ENCODE data around the gene DUSP10.

Gene DUSP10

DNA sequence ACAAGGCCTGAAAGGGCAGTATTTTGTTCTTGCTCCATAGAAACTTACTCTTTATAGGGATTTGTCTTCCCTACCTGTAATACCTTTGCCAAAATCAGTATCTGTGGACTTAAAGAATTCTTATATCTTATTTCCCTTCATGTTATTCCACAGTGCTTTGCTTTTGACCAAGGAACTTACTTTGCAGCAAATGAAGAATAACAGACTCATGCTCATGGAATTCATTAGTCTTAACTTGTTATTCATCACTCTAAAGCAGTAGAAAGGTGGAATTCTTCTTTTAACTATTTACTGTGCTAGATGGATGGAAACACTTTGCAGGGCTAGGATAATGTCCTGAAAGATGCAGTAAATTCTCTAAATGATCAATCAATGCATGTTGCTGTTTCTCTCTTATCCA lies 45.9 kb downstream of the DUSP10 start:
- no peak for DNase-seq (ENCODE audit: low read depth in 2 of 3, low spot score in 2 of 3)

DNA sequence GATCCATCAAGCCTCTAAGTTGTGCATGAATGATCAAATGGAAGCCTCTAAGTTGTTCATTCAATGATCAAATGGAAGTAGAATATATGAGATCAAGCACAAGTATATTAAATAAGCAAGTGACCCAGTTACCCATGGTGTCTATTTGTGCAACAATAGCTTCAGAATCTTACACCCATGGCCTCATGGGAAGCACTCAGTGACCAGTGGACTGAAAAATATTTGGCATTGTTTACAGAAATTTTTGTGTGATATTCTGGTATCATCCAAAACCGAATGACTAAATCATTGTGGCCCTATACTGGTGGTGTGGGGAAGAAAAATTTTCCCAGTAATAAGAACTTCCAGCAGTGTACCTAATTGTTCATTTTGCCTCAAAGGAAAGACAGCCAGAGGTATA lies 46.6 kb downstream of the DUSP10 start:
- no peak for DNase-seq (ENCODE audit: low read depth in 2 of 3, low spot score in 2 of 3)

- no peak for DNase-seq (ENCODE audit: low read depth in 2 of 3, low spot score in 2 of 3)
These were observed 47.8 kb downstream of the DUSP10 start for GRCh38 chr1:221694109-221694508.

GRCh38 chr1:221693087-221693486 lies 48.8 kb downstream of the DUSP10 start:
- DNase-seq (ENCODE audit: low read depth in 2 of 3, low spot score in 2 of 3), result no peak

DNA sequence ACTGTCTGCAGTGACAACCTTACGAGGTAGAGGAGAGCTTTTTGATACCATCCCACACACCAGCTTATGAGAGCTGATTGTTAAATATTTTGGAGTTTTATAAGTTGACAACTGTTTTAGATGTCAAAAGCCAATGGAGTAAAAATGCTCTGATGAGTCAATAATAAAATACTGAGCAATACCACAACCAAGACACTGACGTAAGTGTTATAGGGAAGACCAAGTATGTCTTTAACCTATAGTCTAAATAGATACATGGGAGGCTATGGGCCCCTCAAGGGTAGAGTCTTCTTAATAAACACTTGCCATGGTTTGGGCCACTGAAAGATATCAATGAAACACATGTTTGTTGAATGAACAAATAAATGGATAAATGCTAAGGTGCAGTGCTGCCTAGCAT lies 49.2 kb downstream of the DUSP10 start:
- no peak for DNase-seq (ENCODE audit: low read depth in 2 of 3, low spot score in 2 of 3)

DNA sequence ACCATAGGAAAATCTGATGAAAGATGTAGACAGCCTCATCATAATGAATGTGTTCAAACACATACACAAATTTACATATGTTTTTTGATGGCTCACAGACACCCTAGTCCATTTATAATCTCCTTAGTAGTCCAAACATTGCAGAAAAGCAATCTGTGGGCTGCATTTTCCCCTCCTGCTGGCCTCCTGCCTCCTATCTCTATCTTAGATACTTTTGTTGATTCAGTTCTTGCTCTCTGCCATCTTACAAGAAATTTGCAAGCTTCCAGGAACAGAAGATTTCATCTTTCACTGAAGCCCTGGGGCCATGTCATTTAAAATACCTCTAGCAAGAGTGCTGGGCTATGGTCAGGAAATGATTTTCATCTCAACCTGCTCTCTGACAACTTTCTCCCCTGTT lies 50.6 kb downstream of the DUSP10 start:
- DNase-seq (ENCODE audit: low read depth in 2 of 3, low spot score in 2 of 3), result no peak

- no peak for DNase-seq (ENCODE audit: low read depth in 2 of 3, low spot score in 2 of 3)
These were observed 51.0 kb downstream of the DUSP10 start for GRCh38 chr1:221690858-221691257.

GRCh38 chr1:221689138-221689537 lies 52.8 kb downstream of the DUSP10 start:
- DNase-seq (ENCODE audit: low read depth in 2 of 3, low spot score in 2 of 3), result no peak

- no peak for DNase-seq (ENCODE audit: low read depth in 2 of 3, low spot score in 2 of 3)
These were observed 53.4 kb downstream of the DUSP10 start for GRCh38 chr1:221688488-221688843.

- no peak for DNase-seq (ENCODE audit: low read depth in 2 of 3, low spot score in 2 of 3)
These were observed 53.9 kb downstream of the DUSP10 start for GRCh38 chr1:221687836-221688487.

GRCh38 chr1:221683681-221684080 lies 58.2 kb downstream of the DUSP10 start:
- no peak for DNase-seq (ENCODE audit: low read depth in 2 of 3, low spot score in 2 of 3)

GRCh38 chr1:221680085-221680484 lies 61.8 kb downstream of the DUSP10 start:
- no peak for DNase-seq (ENCODE audit: low read depth in 2 of 3, low spot score in 2 of 3)

- DNase-seq (ENCODE audit: low read depth in 2 of 3, low spot score in 2 of 3), result no peak
These were observed 63.9 kb downstream of the DUSP10 start for GRCh38 chr1:221678014-221678413.

DNA sequence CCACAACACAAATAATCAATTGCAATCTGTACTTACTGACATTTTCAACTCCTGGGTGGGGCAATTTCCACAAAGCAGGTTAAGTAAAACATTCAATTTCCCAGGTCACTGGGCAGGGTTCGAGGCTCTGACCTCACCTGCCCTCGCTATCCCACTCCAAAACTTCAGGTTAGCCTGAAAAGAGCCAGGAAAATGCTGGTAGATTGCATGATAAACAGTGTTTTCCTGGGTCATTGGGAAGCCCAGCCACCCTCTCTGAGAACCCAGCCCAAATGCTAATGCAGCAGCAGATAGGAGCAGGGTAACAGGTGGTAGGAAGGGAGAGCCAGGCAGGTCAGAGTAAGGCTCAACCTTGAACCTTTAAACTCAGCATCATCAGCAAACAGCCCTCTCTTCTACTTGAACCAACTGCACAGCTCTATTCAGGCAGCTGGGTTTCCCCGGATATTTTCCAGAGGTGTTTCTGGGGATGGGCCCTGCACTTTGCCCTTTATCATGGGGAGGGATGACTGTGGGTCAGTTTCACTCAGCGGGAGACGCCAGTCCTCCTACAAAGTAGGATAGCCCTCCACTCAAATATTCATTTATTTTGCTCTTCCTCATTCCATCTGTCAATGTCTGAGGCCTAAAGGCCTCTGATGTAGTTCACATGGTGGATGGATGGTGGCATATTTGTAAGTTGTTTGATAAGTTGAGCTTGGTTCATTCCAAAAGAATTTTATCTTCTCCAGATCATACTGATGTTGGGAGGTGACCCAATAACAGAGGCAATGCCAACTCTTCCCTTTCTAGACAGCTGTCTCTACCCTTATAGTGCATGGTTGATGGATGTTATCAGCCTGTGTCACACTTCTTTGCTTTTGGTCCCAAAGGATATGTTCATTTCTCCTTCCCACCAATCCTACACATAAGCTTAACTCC lies 65.7 kb downstream of the DUSP10 start:
- DNase-seq (ENCODE audit: low read depth in 2 of 3, low spot score in 2 of 3), result no peak

GRCh38 chr1:221672965-221673364 lies 68.9 kb downstream of the DUSP10 start:
- no peak for DNase-seq (ENCODE audit: low read depth in 2 of 3, low spot score in 2 of 3)

DNA sequence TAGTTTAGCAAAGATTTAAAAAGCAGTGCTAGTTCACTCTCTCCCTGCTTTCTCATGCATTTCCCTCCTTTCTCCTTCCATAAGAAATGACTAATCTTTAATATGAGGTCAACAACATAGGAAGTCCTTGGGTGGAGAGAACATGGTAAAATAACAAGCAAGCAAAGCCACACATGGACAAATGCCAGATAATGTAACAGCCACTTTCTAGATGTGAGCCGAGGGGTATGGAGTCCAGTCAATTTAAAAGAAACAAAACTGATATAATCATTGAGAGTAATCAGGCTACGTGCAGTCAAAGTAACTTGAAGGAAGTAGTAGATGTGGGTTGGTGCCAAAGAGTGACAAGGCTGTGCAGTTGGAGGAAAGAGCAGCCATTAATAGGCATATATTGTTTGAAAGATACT lies 69.6 kb downstream of the DUSP10 start:
- no peak for DNase-seq (ENCODE audit: low read depth in 2 of 3, low spot score in 2 of 3)

DNA sequence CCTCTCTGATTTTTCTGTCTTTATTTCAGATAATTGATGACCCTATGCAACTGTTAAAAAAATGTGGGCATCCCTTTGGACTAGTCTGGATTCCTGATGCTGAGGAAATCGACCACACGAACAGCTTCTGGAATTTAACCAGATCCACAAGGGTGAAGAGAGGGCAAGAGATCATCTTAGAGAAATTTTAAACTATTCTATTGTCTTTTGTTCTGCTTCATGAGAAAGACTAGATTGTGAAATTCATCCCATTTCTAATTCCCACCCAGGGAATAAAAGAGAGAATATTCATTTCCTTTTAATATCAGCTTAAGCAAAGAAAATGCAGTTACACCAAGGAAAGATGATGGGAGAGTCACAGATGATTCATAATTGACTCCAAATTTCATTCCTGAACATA lies 71.8 kb downstream of the DUSP10 start:
- no peak for DNase-seq (ENCODE audit: low read depth in 2 of 3, low spot score in 2 of 3)

GRCh38 chr1:221669441-221669840 lies 72.4 kb downstream of the DUSP10 start:
- DNase-seq (ENCODE audit: low read depth in 2 of 3, low spot score in 2 of 3), result no peak

GRCh38 chr1:221667504-221667903 lies 74.4 kb downstream of the DUSP10 start:
- DNase-seq (ENCODE audit: low read depth in 2 of 3, low spot score in 2 of 3), result no peak

GRCh38 chr1:221664253-221664652 lies 77.6 kb downstream of the DUSP10 start:
- no peak for DNase-seq (ENCODE audit: low read depth in 2 of 3, low spot score in 2 of 3)

DNA sequence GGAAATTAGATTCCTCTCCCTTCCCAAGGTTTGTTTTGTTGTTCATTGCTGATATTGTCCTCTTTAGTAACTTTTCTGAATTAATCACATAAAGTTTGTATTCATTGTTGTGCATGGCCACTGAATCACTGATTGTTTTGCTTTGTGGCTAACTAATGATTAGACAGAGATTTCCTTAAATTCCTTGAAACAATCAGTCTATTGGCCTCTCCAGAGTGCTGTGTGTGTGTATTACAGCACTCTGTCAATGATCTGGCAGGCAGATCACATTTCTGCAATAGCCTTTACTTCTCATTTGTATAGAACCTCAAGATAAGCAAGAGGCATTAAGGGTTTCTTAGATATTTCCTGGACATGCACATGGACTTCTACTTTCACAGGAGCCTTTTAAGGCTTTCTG lies 78.6 kb downstream of the DUSP10 start:
- DNase-seq (ENCODE audit: low read depth in 2 of 3, low spot score in 2 of 3), result no peak

DNA sequence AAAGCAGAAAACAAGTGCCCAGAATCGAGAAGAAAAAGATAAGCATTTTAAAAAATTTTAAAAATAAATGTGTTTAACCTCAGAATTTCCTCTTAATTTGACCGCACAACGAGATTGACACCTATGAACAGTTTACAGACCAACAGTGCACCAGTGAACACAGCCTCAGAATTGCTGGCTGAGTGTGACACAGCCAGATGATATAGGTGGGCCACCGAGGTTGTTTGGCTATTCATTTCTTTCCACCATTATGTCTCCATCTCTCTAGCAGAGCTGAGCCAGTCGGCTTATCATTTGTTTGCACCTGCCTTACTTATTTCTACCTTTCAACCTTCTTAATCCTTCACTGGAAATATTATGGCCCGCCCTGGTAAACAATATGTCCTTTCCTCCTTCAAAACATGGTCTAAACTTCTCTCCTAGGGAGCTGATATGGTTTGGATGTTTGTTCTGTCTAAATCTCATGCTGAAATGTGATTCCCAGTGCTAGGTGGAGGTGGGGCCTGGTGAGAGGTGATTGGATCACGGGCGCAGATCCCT lies 86.1 kb downstream of the DUSP10 start:
- DNase-seq (ENCODE audit: low read depth in 2 of 3, low spot score in 2 of 3), result no peak
